WTC11 (cell line): ENCODE measurements around the gene EHBP1. TPM values are rescaled to one million over a fixed set of nuclear protein-coding genes. Genes with fewer than 3 reads are reported as not detected.

Experiments
- ATAC-seq: fragments of 200-7000 bp; cut with Tn5 transposase; 2 replicates; pipeline ENCODE4 v1.10.0; 2021; ENCODE audit warnings: mild to moderate bottlenecking, moderate library complexity
- CTCF ChIA-PET: fragments of 300-600 bp; sonication (Branson Sonifier 250); formaldehyde crosslinking; loops from one replicate; lab custom pipeline; 2021; ENCODE audit warnings: antibody characterized with exemption; lab: Charles Lee
- POLR2A ChIA-PET: fragments of 350-600 bp; sonication (Branson Sonifier 250); formaldehyde crosslinking; loops from one replicate; lab custom pipeline; 2021; ENCODE audit warnings: antibody characterized with exemption; lab: Charles Lee
- DNase-seq: peaks from one replicate; pipeline ENCODE4 v3.0.0; 2021; ENCODE audit warnings: low spot score
- H3K27ac Mint-ChIP-seq: 2 replicates; pipeline ENCODE4 v1.8.0; 2021; ENCODE audit warnings: mixed read lengths
- H3K27me3 Mint-ChIP-seq: 2 replicates; pipeline ENCODE4 v1.8.0; 2021; ENCODE audit warnings: low read depth, mild to moderate bottlenecking, moderate library complexity, mixed read lengths
- H3K36me3 Mint-ChIP-seq: 2 replicates; pipeline ENCODE4 v1.8.0; 2021; ENCODE audit warnings: mixed read lengths
- H3K4me1 Mint-ChIP-seq: 2 replicates; pipeline ENCODE4 v1.8.0; 2022; ENCODE audit warnings: mixed read lengths
- H3K4me3 Mint-ChIP-seq: 2 replicates; pipeline ENCODE4 v1.8.0; 2021; ENCODE audit warnings: mild to moderate bottlenecking, moderate library complexity, mixed read lengths
- H3K9me3 Mint-ChIP-seq: 2 replicates; pipeline ENCODE4 v1.8.0; 2021; ENCODE audit warnings: mixed read lengths
- CDX4 ChIP-seq: fragments of 250-450 bp; sonication (Bioruptor Pico); IDR thresholded peaks from 2 replicates; pipeline ENCODE4 v1.9.0; 2021; ENCODE audit warnings: moderate library complexity, mild to moderate bottlenecking, inconsistent platforms, borderline replicate concordance
- CTCF ChIP-seq: fragments of 200-600 bp; IDR thresholded peaks from 2 replicates; pipeline ENCODE4 v1.8.0; 2022; ENCODE audit warnings: antibody characterized with exemption
- GTF2I ChIP-seq: fragments of 250-450 bp; sonication (Bioruptor Pico); conservative IDR thresholded peaks from 2 replicates; pipeline ENCODE4 v1.4.0; 2021; ENCODE audit warnings: mild to moderate bottlenecking
- HMGA2 ChIP-seq: fragments of 250-450 bp; sonication (Bioruptor Pico); IDR thresholded peaks from 2 replicates; pipeline ENCODE4 v1.4.0; 2021; ENCODE audit warnings: mild to moderate bottlenecking, moderate library complexity
- KAT7 ChIP-seq: sonication (generic); formaldehyde crosslinking; IDR thresholded peaks from 2 replicates; pipeline ENCODE4 v1.8.1; 2023; ENCODE audit warnings: missing genetic modification reagents, mild to moderate bottlenecking, borderline replicate concordance
- NFATC4 ChIP-seq: fragments of 250-450 bp; sonication (Bioruptor Pico); IDR thresholded peaks from 2 replicates; pipeline ENCODE4 v1.9.0; 2021; ENCODE audit warnings: mild to moderate bottlenecking
- SP1 ChIP-seq: sonication (generic); formaldehyde crosslinking; conservative IDR thresholded peaks from 2 replicates; pipeline ENCODE4 v1.8.1; 2022; ENCODE audit warnings: missing genetic modification reagents
- USF2 ChIP-seq: sonication (generic); formaldehyde crosslinking; IDR thresholded peaks from 2 replicates; pipeline ENCODE4 v1.8.1; 2023; ENCODE audit warnings: mild to moderate bottlenecking, missing genetic modification reagents, moderate library complexity
- ZBTB43 ChIP-seq: sonication (generic); formaldehyde crosslinking; IDR thresholded peaks from 2 replicates; pipeline ENCODE4 v1.8.1; 2023; ENCODE audit warnings: mild to moderate bottlenecking, missing genetic modification reagents
- ZNF219 ChIP-seq: sonication (generic); formaldehyde crosslinking; IDR thresholded peaks from 2 replicates; pipeline ENCODE4 v1.8.0; 2023; ENCODE audit warnings: missing genetic modification reagents, mild to moderate bottlenecking, borderline replicate concordance
- ZNF423 ChIP-seq: fragments of 250-450 bp; sonication (Bioruptor Pico); IDR thresholded peaks from 2 replicates; pipeline ENCODE4 v2.1.2; 2022; ENCODE audit warnings: mild to moderate bottlenecking, moderate library complexity
- total RNA-seq: library from RNA; stranded (reverse); gene quantifications from 3 replicates; pipeline ENCODE4 v1.2.3, GENCODE V29; 2021
- TF ChIP-seq, protein P1 (sequence below): fragments of 250-450 bp; sonication (Bioruptor Pico); IDR thresholded peaks from 2 replicates; pipeline ENCODE4 v1.8.0; 2021; ENCODE audit warnings: mild to moderate bottlenecking
- TF ChIP-seq, protein P2 (sequence below): sonication (generic); formaldehyde crosslinking; IDR thresholded peaks from 2 replicates; pipeline ENCODE4 v1.8.1; 2022; ENCODE audit warnings: low read depth, missing genetic modification reagents, borderline replicate concordance
- TF ChIP-seq, protein P3 (sequence below): sonication (generic); formaldehyde crosslinking; IDR thresholded peaks from 2 replicates; pipeline ENCODE4 v1.8.0; 2022; ENCODE audit warnings: mild to moderate bottlenecking, missing genetic modification reagents
- TF ChIP-seq, protein P4 (sequence below): fragments of 250-450 bp; sonication (Bioruptor Pico); conservative IDR thresholded peaks from 2 replicates; pipeline ENCODE4 v1.9.0; 2021; ENCODE audit warnings: mild to moderate bottlenecking
- TF ChIP-seq, protein P5 (sequence below): sonication (generic); formaldehyde crosslinking; IDR thresholded peaks from 2 replicates; pipeline ENCODE4 v1.8.0; 2023; ENCODE audit warnings: mild to moderate bottlenecking, missing genetic modification reagents
- TF ChIP-seq, protein P6 (sequence below): sonication (generic); formaldehyde crosslinking; conservative IDR thresholded peaks from 2 replicates; pipeline ENCODE4 v1.8.1; 2023; ENCODE audit warnings: mild to moderate bottlenecking, low read depth, missing genetic modification reagents, moderate library complexity

EHBP1 gene
- total RNA-seq, 1 experiment from 2014 or later, result 36.4 TPM

GRCh38 chr2:62658891-62659290 is 46.6 kb upstream of the EHBP1 start (continued):
- TF ChIP-seq CTCF (no peak), SP1 (no peak), ZNF219 (CRISPR knock-in tag) (no peak), NFATC4 (no peak), HMGA2 (CRISPR knock-in tag) (no peak), ZBTB43 (CRISPR knock-in tag) (no peak)
- TF ChIP-seq, protein P1, sequence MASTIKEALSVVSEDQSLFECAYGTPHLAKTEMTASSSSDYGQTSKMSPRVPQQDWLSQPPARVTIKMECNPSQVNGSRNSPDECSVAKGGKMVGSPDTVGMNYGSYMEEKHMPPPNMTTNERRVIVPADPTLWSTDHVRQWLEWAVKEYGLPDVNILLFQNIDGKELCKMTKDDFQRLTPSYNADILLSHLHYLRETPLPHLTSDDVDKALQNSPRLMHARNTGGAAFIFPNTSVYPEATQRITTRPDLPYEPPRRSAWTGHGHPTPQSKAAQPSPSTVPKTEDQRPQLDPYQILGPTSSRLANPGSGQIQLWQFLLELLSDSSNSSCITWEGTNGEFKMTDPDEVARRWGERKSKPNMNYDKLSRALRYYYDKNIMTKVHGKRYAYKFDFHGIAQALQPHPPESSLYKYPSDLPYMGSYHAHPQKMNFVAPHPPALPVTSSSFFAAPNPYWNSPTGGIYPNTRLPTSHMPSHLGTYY (CRISPR knock-in tag), result no peak

- ChIA-PET CTCF (interaction anchor here (0.6 to 5.3 kb wide), 2 partner anchors 203 to 1264 kb away, joined by 4 to 19 read pairs; no protein-coding TSS in a partner anchor), POLR2A (no interaction called here)
- no peak overlapping the region for H3K27ac Mint-ChIP-seq
- H3K4me1 Mint-ChIP-seq, result peaks cover 15% of the 10 kb centered on the region
- H3K36me3 Mint-ChIP-seq, result no peaks in the 10 kb centered on the region
- H3K9me3 Mint-ChIP-seq, result no peaks in the 10 kb centered on the region
- ATAC-seq (no peak), DNase-seq (no peak)
- no peak overlapping the region for H3K4me3 Mint-ChIP-seq
- H3K27me3 Mint-ChIP-seq, result no peaks in the 10 kb centered on the region
- TF ChIP-seq SP1 (no peak), GTF2I (CRISPR knock-in tag) (no peak), KAT7 (CRISPR knock-in tag) (no peak), HMGA2 (CRISPR knock-in tag) (no peak), NFATC4 (no peak), ZNF423 (CRISPR knock-in tag) (no peak), USF2 (no peak), CDX4 (no peak), ZBTB43 (CRISPR knock-in tag) (no peak)
- TF ChIP-seq, protein P2, sequence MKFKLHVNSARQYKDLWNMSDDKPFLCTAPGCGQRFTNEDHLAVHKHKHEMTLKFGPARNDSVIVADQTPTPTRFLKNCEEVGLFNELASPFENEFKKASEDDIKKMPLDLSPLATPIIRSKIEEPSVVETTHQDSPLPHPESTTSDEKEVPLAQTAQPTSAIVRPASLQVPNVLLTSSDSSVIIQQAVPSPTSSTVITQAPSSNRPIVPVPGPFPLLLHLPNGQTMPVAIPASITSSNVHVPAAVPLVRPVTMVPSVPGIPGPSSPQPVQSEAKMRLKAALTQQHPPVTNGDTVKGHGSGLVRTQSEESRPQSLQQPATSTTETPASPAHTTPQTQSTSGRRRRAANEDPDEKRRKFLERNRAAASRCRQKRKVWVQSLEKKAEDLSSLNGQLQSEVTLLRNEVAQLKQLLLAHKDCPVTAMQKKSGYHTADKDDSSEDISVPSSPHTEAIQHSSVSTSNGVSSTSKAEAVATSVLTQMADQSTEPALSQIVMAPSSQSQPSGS (CRISPR knock-in tag), result no peak
- TF ChIP-seq, protein P3, sequence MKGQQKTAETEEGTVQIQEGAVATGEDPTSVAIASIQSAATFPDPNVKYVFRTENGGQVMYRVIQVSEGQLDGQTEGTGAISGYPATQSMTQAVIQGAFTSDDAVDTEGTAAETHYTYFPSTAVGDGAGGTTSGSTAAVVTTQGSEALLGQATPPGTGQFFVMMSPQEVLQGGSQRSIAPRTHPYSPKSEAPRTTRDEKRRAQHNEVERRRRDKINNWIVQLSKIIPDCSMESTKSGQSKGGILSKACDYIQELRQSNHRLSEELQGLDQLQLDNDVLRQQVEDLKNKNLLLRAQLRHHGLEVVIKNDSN (CRISPR knock-in tag), result no peak
- TF ChIP-seq, protein P4, sequence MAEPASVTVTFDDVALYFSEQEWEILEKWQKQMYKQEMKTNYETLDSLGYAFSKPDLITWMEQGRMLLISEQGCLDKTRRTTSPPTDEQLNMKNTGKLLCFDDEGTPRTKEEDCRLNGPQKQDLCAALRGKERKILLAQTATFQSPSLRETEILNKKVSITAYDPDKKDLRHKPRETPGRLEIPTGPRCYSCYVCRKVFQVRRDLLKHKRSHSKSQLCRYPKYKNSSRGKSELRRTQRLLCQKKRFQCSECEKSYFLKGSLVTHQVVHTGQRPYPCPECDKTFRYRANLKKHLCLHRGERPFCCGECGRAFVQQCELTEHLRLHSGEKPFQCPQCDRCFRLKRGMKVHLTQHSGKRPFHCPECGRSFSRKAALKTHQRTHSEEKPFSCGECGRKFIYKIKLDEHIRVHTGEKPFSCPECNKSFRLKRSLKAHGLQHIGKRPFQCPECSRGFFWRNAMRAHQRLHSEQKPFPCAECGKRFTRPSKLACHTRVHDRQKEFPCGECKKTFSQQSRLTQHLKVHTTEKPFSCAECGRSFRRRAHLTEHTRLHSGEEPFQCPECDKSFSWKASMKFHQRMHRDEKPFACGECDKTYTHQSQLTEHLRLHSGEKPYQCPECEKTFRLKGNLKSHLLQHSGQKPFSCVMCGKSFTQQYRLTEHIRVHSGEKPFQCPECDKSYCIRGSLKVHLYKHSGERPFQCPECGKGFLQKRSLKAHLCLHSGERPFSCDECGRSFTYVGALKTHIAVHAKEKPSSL (CRISPR knock-in tag), result no peak
- TF ChIP-seq, protein P5, sequence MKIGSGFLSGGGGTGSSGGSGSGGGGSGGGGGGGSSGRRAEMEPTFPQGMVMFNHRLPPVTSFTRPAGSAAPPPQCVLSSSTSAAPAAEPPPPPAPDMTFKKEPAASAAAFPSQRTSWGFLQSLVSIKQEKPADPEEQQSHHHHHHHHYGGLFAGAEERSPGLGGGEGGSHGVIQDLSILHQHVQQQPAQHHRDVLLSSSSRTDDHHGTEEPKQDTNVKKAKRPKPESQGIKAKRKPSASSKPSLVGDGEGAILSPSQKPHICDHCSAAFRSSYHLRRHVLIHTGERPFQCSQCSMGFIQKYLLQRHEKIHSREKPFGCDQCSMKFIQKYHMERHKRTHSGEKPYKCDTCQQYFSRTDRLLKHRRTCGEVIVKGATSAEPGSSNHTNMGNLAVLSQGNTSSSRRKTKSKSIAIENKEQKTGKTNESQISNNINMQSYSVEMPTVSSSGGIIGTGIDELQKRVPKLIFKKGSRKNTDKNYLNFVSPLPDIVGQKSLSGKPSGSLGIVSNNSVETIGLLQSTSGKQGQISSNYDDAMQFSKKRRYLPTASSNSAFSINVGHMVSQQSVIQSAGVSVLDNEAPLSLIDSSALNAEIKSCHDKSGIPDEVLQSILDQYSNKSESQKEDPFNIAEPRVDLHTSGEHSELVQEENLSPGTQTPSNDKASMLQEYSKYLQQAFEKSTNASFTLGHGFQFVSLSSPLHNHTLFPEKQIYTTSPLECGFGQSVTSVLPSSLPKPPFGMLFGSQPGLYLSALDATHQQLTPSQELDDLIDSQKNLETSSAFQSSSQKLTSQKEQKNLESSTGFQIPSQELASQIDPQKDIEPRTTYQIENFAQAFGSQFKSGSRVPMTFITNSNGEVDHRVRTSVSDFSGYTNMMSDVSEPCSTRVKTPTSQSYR, result no peak
- TF ChIP-seq, protein P6, sequence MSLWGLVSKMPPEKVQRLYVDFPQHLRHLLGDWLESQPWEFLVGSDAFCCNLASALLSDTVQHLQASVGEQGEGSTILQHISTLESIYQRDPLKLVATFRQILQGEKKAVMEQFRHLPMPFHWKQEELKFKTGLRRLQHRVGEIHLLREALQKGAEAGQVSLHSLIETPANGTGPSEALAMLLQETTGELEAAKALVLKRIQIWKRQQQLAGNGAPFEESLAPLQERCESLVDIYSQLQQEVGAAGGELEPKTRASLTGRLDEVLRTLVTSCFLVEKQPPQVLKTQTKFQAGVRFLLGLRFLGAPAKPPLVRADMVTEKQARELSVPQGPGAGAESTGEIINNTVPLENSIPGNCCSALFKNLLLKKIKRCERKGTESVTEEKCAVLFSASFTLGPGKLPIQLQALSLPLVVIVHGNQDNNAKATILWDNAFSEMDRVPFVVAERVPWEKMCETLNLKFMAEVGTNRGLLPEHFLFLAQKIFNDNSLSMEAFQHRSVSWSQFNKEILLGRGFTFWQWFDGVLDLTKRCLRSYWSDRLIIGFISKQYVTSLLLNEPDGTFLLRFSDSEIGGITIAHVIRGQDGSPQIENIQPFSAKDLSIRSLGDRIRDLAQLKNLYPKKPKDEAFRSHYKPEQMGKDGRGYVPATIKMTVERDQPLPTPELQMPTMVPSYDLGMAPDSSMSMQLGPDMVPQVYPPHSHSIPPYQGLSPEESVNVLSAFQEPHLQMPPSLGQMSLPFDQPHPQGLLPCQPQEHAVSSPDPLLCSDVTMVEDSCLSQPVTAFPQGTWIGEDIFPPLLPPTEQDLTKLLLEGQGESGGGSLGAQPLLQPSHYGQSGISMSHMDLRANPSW, result no peak
Observed at GRCh38 chr2:62660087-62660486, 45.4 kb upstream of the EHBP1 start.
